ENCODE data around the gene ENOSF1.

- TF ChIP-seq, protein P1, sequence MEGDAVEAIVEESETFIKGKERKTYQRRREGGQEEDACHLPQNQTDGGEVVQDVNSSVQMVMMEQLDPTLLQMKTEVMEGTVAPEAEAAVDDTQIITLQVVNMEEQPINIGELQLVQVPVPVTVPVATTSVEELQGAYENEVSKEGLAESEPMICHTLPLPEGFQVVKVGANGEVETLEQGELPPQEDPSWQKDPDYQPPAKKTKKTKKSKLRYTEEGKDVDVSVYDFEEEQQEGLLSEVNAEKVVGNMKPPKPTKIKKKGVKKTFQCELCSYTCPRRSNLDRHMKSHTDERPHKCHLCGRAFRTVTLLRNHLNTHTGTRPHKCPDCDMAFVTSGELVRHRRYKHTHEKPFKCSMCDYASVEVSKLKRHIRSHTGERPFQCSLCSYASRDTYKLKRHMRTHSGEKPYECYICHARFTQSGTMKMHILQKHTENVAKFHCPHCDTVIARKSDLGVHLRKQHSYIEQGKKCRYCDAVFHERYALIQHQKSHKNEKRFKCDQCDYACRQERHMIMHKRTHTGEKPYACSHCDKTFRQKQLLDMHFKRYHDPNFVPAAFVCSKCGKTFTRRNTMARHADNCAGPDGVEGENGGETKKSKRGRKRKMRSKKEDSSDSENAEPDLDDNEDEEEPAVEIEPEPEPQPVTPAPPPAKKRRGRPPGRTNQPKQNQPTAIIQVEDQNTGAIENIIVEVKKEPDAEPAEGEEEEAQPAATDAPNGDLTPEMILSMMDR (IDR thresholded peaks at IDR 0.05), result no peak
- no peak for TF ChIP-seq RAD21 (conservative IDR thresholded peaks at IDR 0.05 in 1 of 2, IDR thresholded peaks at IDR 0.05 in 1 of 2)
- TF ChIP-seq MAFK (IDR thresholded peaks at IDR 0.05; ENCODE audit: partially characterized antibody), result no peak
- TF ChIP-seq, protein P2, sequence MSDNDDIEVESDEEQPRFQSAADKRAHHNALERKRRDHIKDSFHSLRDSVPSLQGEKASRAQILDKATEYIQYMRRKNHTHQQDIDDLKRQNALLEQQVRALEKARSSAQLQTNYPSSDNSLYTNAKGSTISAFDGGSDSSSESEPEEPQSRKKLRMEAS (IDR thresholded peaks at IDR 0.05), result no peak
These were observed 6.0 kb downstream of the ENOSF1 start for GRCh38 chr18:706405-706804.

Data from A549 (cell line).